Measurements from ENCODE around the gene ITPRID2.

Gene ITPRID2

GRCh38 chr2:181943411-181944124, 52.0 kb downstream of the ITPRID2 start:
- Histone ChIP-seq H2AFZ (no peak overlapping the region), H3K9ac (no peak overlapping the region), H3K4me3 (ENCODE audit: low read depth, low read length) (no peak overlapping the region), H3K79me2 (no peaks in the 10 kb centered on the region), H3K36me3 (ENCODE audit: control insufficient read depth, insufficient read depth, low read length) (no peaks in the 10 kb centered on the region), H3K4me2 (ENCODE audit: low read length) (no peak overlapping the region), H3K27ac (no peak overlapping the region), H3K4me1 (no peaks in the 10 kb centered on the region), H3K27me3 (ENCODE audit: control insufficient read depth, insufficient read depth, low read length) (no peaks in the 10 kb centered on the region), H3K9me3 (ENCODE audit: control insufficient read depth, low read length) (no peaks in the 10 kb centered on the region)
- no peak for TF ChIP-seq CTCF (IDR thresholded peaks at IDR 0.05)

GRCh38 chr2:181944164-181944913, 52.8 kb downstream of the ITPRID2 start:
- H3K36me3 ChIP-seq (ENCODE audit: control insufficient read depth, insufficient read depth, low read length) = no peaks in the 10 kb centered on the region
- no peak overlapping the region for H3K27ac ChIP-seq
- no peak overlapping the region for H3K4me2 ChIP-seq (ENCODE audit: low read length)
- TF ChIP-seq CTCF (IDR thresholded peaks at IDR 0.05) = no peak
- no peak overlapping the region for H2AFZ ChIP-seq
- H3K27me3 ChIP-seq (ENCODE audit: control insufficient read depth, insufficient read depth, low read length) = no peaks in the 10 kb centered on the region
- no peak overlapping the region for H3K4me3 ChIP-seq (ENCODE audit: low read depth, low read length)
- H3K9ac ChIP-seq = no peak overlapping the region
- no peaks in the 10 kb centered on the region for H3K9me3 ChIP-seq (ENCODE audit: control insufficient read depth, low read length)
- no peaks in the 10 kb centered on the region for H3K4me1 ChIP-seq
- no peaks in the 10 kb centered on the region for H3K79me2 ChIP-seq

GRCh38 chr2:181944914-181945291, 53.4 kb downstream of the ITPRID2 start:
- H2AFZ ChIP-seq = no peak overlapping the region
- no peaks in the 10 kb centered on the region for H3K27me3 ChIP-seq (ENCODE audit: control insufficient read depth, insufficient read depth, low read length)
- no peaks in the 10 kb centered on the region for H3K9me3 ChIP-seq (ENCODE audit: control insufficient read depth, low read length)
- no peak overlapping the region for H3K4me2 ChIP-seq (ENCODE audit: low read length)
- no peaks in the 10 kb centered on the region for H3K79me2 ChIP-seq
- H3K27ac ChIP-seq = no peak overlapping the region
- no peaks in the 10 kb centered on the region for H3K36me3 ChIP-seq (ENCODE audit: control insufficient read depth, insufficient read depth, low read length)
- H3K4me1 ChIP-seq = no peaks in the 10 kb centered on the region
- H3K9ac ChIP-seq = no peak overlapping the region
- H3K4me3 ChIP-seq (ENCODE audit: low read depth, low read length) = no peak overlapping the region
- no peak for TF ChIP-seq CTCF (IDR thresholded peaks at IDR 0.05)

GRCh38 chr2:181946444-181947127, 55.1 kb downstream of the ITPRID2 start:
- TF ChIP-seq CTCF (IDR thresholded peaks at IDR 0.05) = no peak
- Histone ChIP-seq H3K9ac (no peak overlapping the region), H3K4me3 (ENCODE audit: low read depth, low read length) (no peak overlapping the region), H3K9me3 (ENCODE audit: control insufficient read depth, low read length) (no peaks in the 10 kb centered on the region), H3K4me2 (ENCODE audit: low read length) (no peak overlapping the region), H3K4me1 (no peaks in the 10 kb centered on the region), H3K27me3 (ENCODE audit: control insufficient read depth, insufficient read depth, low read length) (no peaks in the 10 kb centered on the region), H3K79me2 (no peaks in the 10 kb centered on the region), H3K27ac (no peak overlapping the region), H2AFZ (no peak overlapping the region), H3K36me3 (ENCODE audit: control insufficient read depth, insufficient read depth, low read length) (no peaks in the 10 kb centered on the region)
